Loucy (cell line): ENCODE measurements around the gene LRRD1.
"Not testable (repeated sequence)": the region's sequence is repeated elsewhere in the genome, so short reads cannot be mapped to it uniquely, and the experiment has no call there.

ENCODE experiments used
- H2AFZ ChIP-seq: fragments of 200-600 bp; sonication (generic); 2 replicates; pipeline ENCODE4 v1.6.0; 2016; ENCODE audit warnings: antibody characterized with exemption, mild to moderate bottlenecking, low read length, moderate library complexity
- H3F3A ChIP-seq: fragments of 200-600 bp; 2 replicates; pipeline ENCODE4 v1.6.0; 2016; ENCODE audit warnings: antibody characterized with exemption, low read depth, mild to moderate bottlenecking
- H3K27me3 ChIP-seq: fragments of 200-600 bp; sonication (generic); 2 replicates; pipeline ENCODE4 v1.6.1; 2014; ENCODE audit warnings: low read length, mild to moderate bottlenecking; ENCODE audit not compliant: insufficient read depth, poor library complexity, severe bottlenecking
- H3K36me3 ChIP-seq: fragments of 200-600 bp; sonication (generic); 2 replicates; pipeline ENCODE4 v1.6.1; 2016; ENCODE audit warnings: low read length; ENCODE audit not compliant: insufficient read depth
- H3K4me1 ChIP-seq: fragments of 200-600 bp; sonication (generic); 2 replicates; pipeline ENCODE4 v1.5.1; 2014; ENCODE audit warnings: low read length, mild to moderate bottlenecking; ENCODE audit not compliant: insufficient read depth, poor library complexity, severe bottlenecking
- H3K4me2 ChIP-seq: fragments of 200-600 bp; sonication (generic); 2 replicates; pipeline ENCODE4 v1.6.0; 2014; ENCODE audit warnings: antibody characterized with exemption, low read length, low read depth, mild to moderate bottlenecking; ENCODE audit not compliant: poor library complexity, severe bottlenecking
- H3K4me3 ChIP-seq: fragments of 200-600 bp; sonication (generic); 2 replicates; pipeline ENCODE4 v1.5.1; 2014; ENCODE audit warnings: low read length, mild to moderate bottlenecking, mixed read lengths; ENCODE audit not compliant: poor library complexity, severe bottlenecking
- H3K79me2 ChIP-seq: fragments of 200-600 bp; sonication (generic); 2 replicates; pipeline ENCODE4 v1.6.1; 2014; ENCODE audit warnings: low read length; ENCODE audit not compliant: insufficient read depth
- H3K9ac ChIP-seq: fragments of 200-600 bp; sonication (generic); 2 replicates; pipeline ENCODE4 v1.6.0; 2014; ENCODE audit warnings: mild to moderate bottlenecking, low read depth, low read length, moderate library complexity; ENCODE audit not compliant: poor library complexity, severe bottlenecking
- H3K9me2 ChIP-seq: fragments of 200-600 bp; sonication (generic); replicated peaks from 2 replicates; pipeline ENCODE4 v1.6.1; 2016; ENCODE audit warnings: low read depth, low read length, mixed read lengths
- H3K9me3 ChIP-seq: fragments of 200-600 bp; sonication (generic); 2 replicates; pipeline ENCODE4 v1.6.1; 2014; ENCODE audit warnings: mild to moderate bottlenecking, antibody characterized with exemption, low read length, low read depth; ENCODE audit not compliant: insufficient read depth
- H4K20me1 ChIP-seq: fragments of 200-600 bp; sonication (generic); 2 replicates; pipeline ENCODE4 v1.6.0; 2014; ENCODE audit warnings: antibody characterized with exemption, low read length, mild to moderate bottlenecking; ENCODE audit not compliant: insufficient read depth, poor library complexity, severe bottlenecking
- CTCF ChIP-seq: fragments of 200-600 bp; sonication (generic); conservative IDR thresholded peaks from 2 replicates; pipeline ENCODE4 v1.5.1; 2014; ENCODE audit warnings: mild to moderate bottlenecking, antibody characterized with exemption, low read length
- EZH2phosphoT487 ChIP-seq: fragments of 200-600 bp; IDR thresholded peaks from 2 replicates; pipeline ENCODE4 v1.6.1; 2018; ENCODE audit warnings: antibody characterized with exemption, mild to moderate bottlenecking, moderate library complexity, borderline replicate concordance

The LRRD1 gene

GRCh38 chr7:92149736-92150239 lies 29.2 kb downstream of the LRRD1 start:
- no peak overlapping the region for H3K4me3 ChIP-seq
- TF ChIP-seq EZH2phosphoT487 (no peak), CTCF (no peak)
- no peaks in the 10 kb centered on the region for H3K9me3 ChIP-seq
- H3K9ac ChIP-seq, result no peak overlapping the region
- H3K4me1 ChIP-seq, result no peaks in the 10 kb centered on the region
- H3F3A ChIP-seq, result no peaks in the 10 kb centered on the region
- no peaks in the 10 kb centered on the region for H4K20me1 ChIP-seq
- H3K4me2 ChIP-seq, result no peak overlapping the region
- no peaks in the 10 kb centered on the region for H3K9me2 ChIP-seq
- H3K79me2 ChIP-seq, result no peaks in the 10 kb centered on the region
- no peaks in the 10 kb centered on the region for H3K36me3 ChIP-seq
- H2AFZ ChIP-seq, result no peak overlapping the region
- H3K27me3 ChIP-seq, result no peaks in the 10 kb centered on the region

- H3K4me3 ChIP-seq, H3F3A ChIP-seq, H3K4me2 ChIP-seq, H3K4me1 ChIP-seq, H3K9ac ChIP-seq, H4K20me1 ChIP-seq, H3K9me2 ChIP-seq, H3K36me3 ChIP-seq, H3K27me3 ChIP-seq, H3K79me2 ChIP-seq, H3K9me3 ChIP-seq, H2AFZ ChIP-seq: not testable (repeated sequence)
These were observed 35.6 kb downstream of the LRRD1 start for GRCh38 chr7:92143192-92143880.

GRCh38 chr7:92142791-92143190 lies 36.2 kb downstream of the LRRD1 start:
- H3K79me2 ChIP-seq, H2AFZ ChIP-seq, H3K4me1 ChIP-seq, H3K27me3 ChIP-seq, H3K9me3 ChIP-seq, H4K20me1 ChIP-seq, H3K4me2 ChIP-seq, H3K4me3 ChIP-seq, H3F3A ChIP-seq, H3K9ac ChIP-seq, H3K36me3 ChIP-seq, H3K9me2 ChIP-seq: not testable (repeated sequence)

DNA sequence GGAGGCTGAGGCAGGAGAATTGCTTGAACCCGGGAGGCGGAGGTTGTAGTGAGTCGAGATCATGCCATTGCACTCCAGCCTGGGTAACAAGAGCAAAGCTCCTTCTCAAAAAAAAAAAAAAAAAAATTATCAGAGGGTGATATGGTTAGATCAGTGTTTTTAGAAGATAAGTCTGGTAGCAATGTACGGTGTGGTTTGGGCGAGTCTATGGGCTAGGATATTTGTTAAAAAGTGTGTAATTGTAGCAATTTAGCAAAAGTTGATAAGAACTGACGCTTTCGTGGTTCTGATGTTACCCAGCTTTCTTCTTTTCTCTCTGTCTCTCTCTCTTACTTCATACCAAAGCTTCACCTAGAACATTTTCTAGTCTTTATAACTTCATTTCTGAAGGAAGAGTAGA lies 37.8 kb downstream of the LRRD1 start:
- Histone ChIP-seq H3K9me2 (no peaks in the 10 kb centered on the region), H3K4me2 (no peak overlapping the region), H3K4me1 (peaks cover 10% of the 10 kb centered on the region), H3K36me3 (no peaks in the 10 kb centered on the region), H2AFZ (no peak overlapping the region), H3K4me3 (no peak overlapping the region), H3K79me2 (no peaks in the 10 kb centered on the region), H3F3A (0 out of 2 replicates have a peak, but pooled peaks cover 3% of the 10 kb centered on the region), H4K20me1 (no peaks in the 10 kb centered on the region), H3K27me3 (no peaks in the 10 kb centered on the region), H3K9me3 (no peaks in the 10 kb centered on the region), H3K9ac (no peak overlapping the region)
- TF ChIP-seq EZH2phosphoT487 (no peak), CTCF (no peak)
